GM23338 (cell line): Measurements from ENCODE around the gene SORT1.

ENCODE experiments used
- POLR2AphosphoS5 ChIP-seq: IDR thresholded peaks from 2 replicates; pipeline ENCODE4 v1.6.1; 2016; ENCODE audit warnings: antibody characterized with exemption, low read depth
- ZNF331 ChIP-seq: fragments of 250-450 bp; sonication (Bioruptor Pico); IDR thresholded peaks from 2 replicates; pipeline ENCODE4 v1.5.0; 2020; ENCODE audit warnings: low read depth, mild to moderate bottlenecking, moderate library complexity
- TF ChIP-seq, protein P1 (sequence below), 2 experiments: fragments of 200-600 bp in 1 of 2; sonication (generic) in 1 of 2; conservative IDR thresholded peaks; 2 replicates each; pipeline versions ENCODE4 v1.5.1 to v1.6.1; 2016 to 2017; ENCODE audit warnings: antibody characterized with exemption in 2 of 2, low read depth in 2 of 2, mild to moderate bottlenecking in 2 of 2, moderate library complexity in 1 of 2

DNA sequence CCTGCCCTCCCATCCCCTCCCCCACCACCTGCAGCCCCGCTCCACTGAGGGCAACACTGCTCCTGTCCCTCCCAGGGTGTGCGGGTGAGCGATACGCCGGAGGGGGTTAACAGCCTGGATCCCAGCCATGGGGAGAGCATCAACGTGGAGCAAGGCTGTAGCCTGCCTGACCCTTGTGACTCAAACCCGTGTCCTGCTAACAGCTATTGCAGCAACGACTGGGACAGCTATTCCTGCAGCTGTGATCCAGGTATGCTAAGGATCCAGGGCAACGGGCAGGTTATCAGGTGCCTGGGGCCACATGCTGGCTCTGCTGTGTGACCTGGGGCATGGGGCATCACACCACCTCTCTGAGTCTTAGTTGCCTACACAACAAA lies 133.4 kb downstream of the SORT1 start:
- no peak for TF ChIP-seq POLR2AphosphoS5
- TF ChIP-seq, protein P1, sequence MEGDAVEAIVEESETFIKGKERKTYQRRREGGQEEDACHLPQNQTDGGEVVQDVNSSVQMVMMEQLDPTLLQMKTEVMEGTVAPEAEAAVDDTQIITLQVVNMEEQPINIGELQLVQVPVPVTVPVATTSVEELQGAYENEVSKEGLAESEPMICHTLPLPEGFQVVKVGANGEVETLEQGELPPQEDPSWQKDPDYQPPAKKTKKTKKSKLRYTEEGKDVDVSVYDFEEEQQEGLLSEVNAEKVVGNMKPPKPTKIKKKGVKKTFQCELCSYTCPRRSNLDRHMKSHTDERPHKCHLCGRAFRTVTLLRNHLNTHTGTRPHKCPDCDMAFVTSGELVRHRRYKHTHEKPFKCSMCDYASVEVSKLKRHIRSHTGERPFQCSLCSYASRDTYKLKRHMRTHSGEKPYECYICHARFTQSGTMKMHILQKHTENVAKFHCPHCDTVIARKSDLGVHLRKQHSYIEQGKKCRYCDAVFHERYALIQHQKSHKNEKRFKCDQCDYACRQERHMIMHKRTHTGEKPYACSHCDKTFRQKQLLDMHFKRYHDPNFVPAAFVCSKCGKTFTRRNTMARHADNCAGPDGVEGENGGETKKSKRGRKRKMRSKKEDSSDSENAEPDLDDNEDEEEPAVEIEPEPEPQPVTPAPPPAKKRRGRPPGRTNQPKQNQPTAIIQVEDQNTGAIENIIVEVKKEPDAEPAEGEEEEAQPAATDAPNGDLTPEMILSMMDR (conservative IDR thresholded peaks at IDR 0.05; ENCODE audit: low read depth in 2 of 2), result no peak
- no peak for TF ChIP-seq ZNF331 (CRISPR knock-in tag)
